OCI-LY3 (cell line): ENCODE data around the gene PGAM2.
A peak's percentile ranks its signal among the peaks of the same experiment; 100 is the strongest.

Experiments
- H2AFZ ChIP-seq: fragments of 200-600, 300-600 bp; shearing (Covaris generic); 2 replicates; pipeline ENCODE4 v1.6.0; 2014; ENCODE audit warnings: antibody characterized with exemption, low read depth, low read length
- H3K27ac ChIP-seq: fragments of 200-600, 300-600 bp; sonication (generic); 2 replicates; pipeline ENCODE4 v1.5.1; 2014; ENCODE audit warnings: mild to moderate bottlenecking, low read length, moderate library complexity, mixed read lengths
- H3K27me3 ChIP-seq: fragments of 200-600, 300-600 bp; sonication (generic); 2 replicates; pipeline ENCODE4 v1.6.1; 2014; ENCODE audit warnings: low read depth, low read length, mixed read lengths
- H3K36me3 ChIP-seq: fragments of 200-600, 300-600 bp; sonication (generic); replicated peaks from 2 replicates; pipeline ENCODE3; 2014; ENCODE audit warnings: low read depth, low read length, mixed read lengths
- H3K4me1 ChIP-seq: fragments of 300-600, 200-600 bp; sonication (generic); 2 replicates; pipeline ENCODE4 v1.6.1; 2014; ENCODE audit warnings: low read length, mixed read lengths
- H3K4me2 ChIP-seq: fragments of 200-600, 300-600 bp; sonication (generic); 2 replicates; pipeline ENCODE4 v1.6.1; 2014; ENCODE audit warnings: low read length, mixed read lengths
- H3K4me3 ChIP-seq: fragments of 300-600, 200-600 bp; sonication (generic); 2 replicates; pipeline ENCODE4 v1.5.1; 2014; ENCODE audit warnings: antibody characterized with exemption, mild to moderate bottlenecking, low read length, moderate library complexity
- H3K79me2 ChIP-seq: fragments of 300-600, 200-600 bp; shearing (Covaris generic); 2 replicates; pipeline ENCODE4 v1.6.1; 2014; ENCODE audit warnings: mild to moderate bottlenecking, low read length, mixed read lengths
- H3K9ac ChIP-seq: fragments of 300-600, 200-600 bp; shearing (Covaris generic); 2 replicates; pipeline ENCODE4 v1.6.0; 2014; ENCODE audit warnings: mild to moderate bottlenecking, low read length, moderate library complexity
- H3K9me3 ChIP-seq: fragments of 200-600, 300-600 bp; shearing (Covaris generic); 2 replicates; pipeline ENCODE4 v1.6.1; 2014; ENCODE audit warnings: low read length, mixed read lengths; ENCODE audit not compliant: insufficient read depth
- H4K20me1 ChIP-seq: fragments of 200-600, 300-600 bp; sonication (generic); 2 replicates; pipeline ENCODE4 v1.6.1; 2016; ENCODE audit warnings: low read length, mixed read lengths; ENCODE audit not compliant: insufficient read depth
- EZH2phosphoT487 ChIP-seq: fragments of 200-600 bp; shearing (Covaris generic); IDR thresholded peaks from 2 replicates; pipeline ENCODE4 v1.6.1; 2018; ENCODE audit warnings: antibody characterized with exemption, mixed run types, low read depth
- TF ChIP-seq, protein P1 (sequence below): fragments of 200-600, 300-600 bp; sonication (generic); IDR thresholded peaks from 2 replicates; pipeline ENCODE4 v1.5.1; 2014; ENCODE audit warnings: antibody characterized with exemption, low read length, low read depth

The PGAM2 gene

DNA sequence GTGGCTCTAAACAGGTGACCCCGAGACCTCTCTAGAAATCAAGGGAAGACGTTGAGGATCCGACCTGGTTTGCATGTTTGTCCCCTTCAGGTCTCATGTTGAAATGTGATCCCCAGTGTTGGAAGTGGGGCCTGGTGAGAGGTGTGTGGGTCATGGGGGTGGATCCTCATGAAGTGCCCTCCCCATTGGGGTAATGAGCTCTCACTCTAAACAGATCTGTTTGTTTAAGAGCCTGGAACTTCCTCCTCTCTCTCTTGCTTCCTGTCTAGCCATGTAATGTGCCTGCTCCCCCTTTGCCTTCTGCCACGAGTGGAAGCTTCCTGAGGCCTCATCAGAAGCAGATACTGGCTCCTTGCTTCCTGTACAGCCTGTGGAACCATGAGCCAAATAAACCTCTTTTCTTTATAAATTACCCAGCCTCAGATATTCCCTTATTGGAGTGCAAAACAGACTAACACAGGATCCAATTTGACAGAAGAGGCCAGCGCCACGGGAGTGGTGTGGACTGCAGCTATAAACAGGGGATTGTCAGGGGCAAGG, 27.8 kb upstream of the PGAM2 start:
- Histone ChIP-seq H3K27ac (no peak overlapping the region), H3K4me2 (no peak overlapping the region), H3K9ac (no peak overlapping the region), H2AFZ (no peak overlapping the region), H3K4me3 (no peak overlapping the region), H3K9me3 (no peaks in the 10 kb centered on the region), H3K36me3 (no peaks in the 10 kb centered on the region), H3K4me1 (peaks cover 27% of the 10 kb centered on the region), H3K27me3 (no peaks in the 10 kb centered on the region), H3K79me2 (no peaks in the 10 kb centered on the region), H4K20me1 (no peaks in the 10 kb centered on the region)
- TF ChIP-seq, protein P1, sequence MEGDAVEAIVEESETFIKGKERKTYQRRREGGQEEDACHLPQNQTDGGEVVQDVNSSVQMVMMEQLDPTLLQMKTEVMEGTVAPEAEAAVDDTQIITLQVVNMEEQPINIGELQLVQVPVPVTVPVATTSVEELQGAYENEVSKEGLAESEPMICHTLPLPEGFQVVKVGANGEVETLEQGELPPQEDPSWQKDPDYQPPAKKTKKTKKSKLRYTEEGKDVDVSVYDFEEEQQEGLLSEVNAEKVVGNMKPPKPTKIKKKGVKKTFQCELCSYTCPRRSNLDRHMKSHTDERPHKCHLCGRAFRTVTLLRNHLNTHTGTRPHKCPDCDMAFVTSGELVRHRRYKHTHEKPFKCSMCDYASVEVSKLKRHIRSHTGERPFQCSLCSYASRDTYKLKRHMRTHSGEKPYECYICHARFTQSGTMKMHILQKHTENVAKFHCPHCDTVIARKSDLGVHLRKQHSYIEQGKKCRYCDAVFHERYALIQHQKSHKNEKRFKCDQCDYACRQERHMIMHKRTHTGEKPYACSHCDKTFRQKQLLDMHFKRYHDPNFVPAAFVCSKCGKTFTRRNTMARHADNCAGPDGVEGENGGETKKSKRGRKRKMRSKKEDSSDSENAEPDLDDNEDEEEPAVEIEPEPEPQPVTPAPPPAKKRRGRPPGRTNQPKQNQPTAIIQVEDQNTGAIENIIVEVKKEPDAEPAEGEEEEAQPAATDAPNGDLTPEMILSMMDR = no peak
- no peak for TF ChIP-seq EZH2phosphoT487

DNA sequence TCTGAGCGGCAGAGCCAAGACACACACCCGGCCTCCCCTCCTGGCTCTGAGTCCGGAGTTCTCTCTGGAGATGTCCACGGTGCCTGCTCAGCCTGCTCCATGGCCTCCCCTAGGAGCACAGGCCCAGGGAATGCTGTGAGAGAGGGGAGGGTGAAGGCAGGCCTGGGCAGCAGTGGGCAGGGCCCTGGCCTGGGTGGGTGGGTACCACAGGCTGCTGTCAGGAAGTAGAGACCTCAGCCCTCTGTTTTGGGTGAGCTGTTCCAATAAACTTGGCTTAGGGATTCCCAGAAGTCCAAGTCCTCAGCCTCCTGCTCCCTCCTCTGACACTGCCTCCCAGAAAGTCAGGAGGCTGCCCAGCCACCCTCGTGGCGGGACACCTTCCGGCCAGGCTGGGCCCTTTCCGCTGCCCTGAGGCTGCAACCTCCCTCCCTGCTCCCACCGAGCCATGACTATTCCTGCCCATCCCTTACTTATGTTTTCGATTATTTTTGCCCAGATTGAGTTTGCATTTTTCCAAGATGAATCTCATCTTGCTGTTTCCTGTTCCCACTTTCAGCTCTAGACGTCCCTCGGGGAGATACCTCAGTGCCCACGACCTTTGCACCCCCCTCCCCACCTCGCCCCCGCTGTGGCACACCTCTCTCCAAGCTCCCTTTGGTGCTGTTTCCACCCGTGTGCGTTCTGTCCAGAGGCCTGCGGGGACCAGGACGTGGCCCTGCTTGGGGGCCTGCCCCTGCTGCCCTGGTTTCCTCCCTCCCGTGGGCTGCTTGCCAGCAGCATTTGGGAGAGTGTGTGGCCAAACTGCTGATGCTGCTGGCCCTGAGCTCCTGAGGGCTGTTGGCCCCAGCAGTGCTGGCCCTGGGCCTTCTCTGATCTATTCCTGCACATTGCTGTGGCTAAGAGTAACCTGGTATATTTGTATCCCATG, 22.8 kb upstream of the PGAM2 start:
- no peaks in the 10 kb centered on the region for H3K27me3 ChIP-seq
- H2AFZ ChIP-seq = no peak overlapping the region
- H3K79me2 ChIP-seq = no peaks in the 10 kb centered on the region
- no peak overlapping the region for H3K4me2 ChIP-seq
- no peak overlapping the region for H3K4me3 ChIP-seq
- H3K27ac ChIP-seq = no peak overlapping the region
- TF ChIP-seq, protein P1 = no peak
- no peak for TF ChIP-seq EZH2phosphoT487
- 0 out of 2 replicates have a peak, but pooled peaks cover 3% of the 10 kb centered on the region for H3K4me1 ChIP-seq
- H3K9me3 ChIP-seq = no peaks in the 10 kb centered on the region
- H3K36me3 ChIP-seq = no peaks in the 10 kb centered on the region
- no peak overlapping the region for H3K9ac ChIP-seq
- H4K20me1 ChIP-seq = no peaks in the 10 kb centered on the region

GRCh38 chr7:44086627-44087026, 21.3 kb upstream of the PGAM2 start:
- Histone ChIP-seq H3K27ac (no peak overlapping the region), H3K4me3 (no peak overlapping the region), H4K20me1 (no peaks in the 10 kb centered on the region), H3K4me1 (peaks cover 5% of the 10 kb centered on the region; the same call in 1 of the 2 replicates), H3K4me2 (no peak overlapping the region), H2AFZ (no peak overlapping the region), H3K9me3 (no peaks in the 10 kb centered on the region), H3K9ac (no peak overlapping the region), H3K27me3 (no peaks in the 10 kb centered on the region), H3K36me3 (no peaks in the 10 kb centered on the region), H3K79me2 (peaks cover 6% of the 10 kb centered on the region)
- TF ChIP-seq, protein P1 = no peak
- no peak for TF ChIP-seq EZH2phosphoT487

DNA sequence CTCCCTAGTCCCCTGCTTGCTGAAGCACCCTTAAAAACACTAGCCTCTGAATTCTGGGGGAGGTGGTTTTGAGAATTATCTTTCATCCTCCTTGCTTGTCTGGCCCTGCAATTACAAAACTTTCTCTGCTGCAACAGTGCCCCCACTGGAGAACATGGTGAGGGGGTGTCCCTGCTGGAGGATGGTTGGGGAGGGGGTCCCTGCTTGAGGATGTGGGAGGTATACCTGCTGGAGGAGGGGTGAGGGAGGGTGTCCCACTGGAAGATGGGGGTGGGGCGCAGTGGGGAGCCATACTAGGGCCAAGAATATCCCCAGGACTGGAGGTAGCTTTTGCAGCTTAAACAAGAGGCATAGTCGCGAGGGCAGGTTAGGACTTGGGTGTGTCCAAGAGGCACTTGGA, 20.2 kb upstream of the PGAM2 start:
- Histone ChIP-seq H3K27ac (no peak overlapping the region), H4K20me1 (no peaks in the 10 kb centered on the region), H3K79me2 (peaks cover 16% of the 10 kb centered on the region), H3K4me3 (no peak overlapping the region), H3K36me3 (peaks cover 6% of the 10 kb centered on the region), H3K27me3 (no peaks in the 10 kb centered on the region), H3K4me2 (no peak overlapping the region), H3K9me3 (no peaks in the 10 kb centered on the region), H3K4me1 (peaks cover 13% of the 10 kb centered on the region), H2AFZ (no peak overlapping the region), H3K9ac (no peak overlapping the region)
- no peak for TF ChIP-seq EZH2phosphoT487
- TF ChIP-seq, protein P1 = peak; percentile 38
